Hematopoietic multipotent progenitor cell treated with erythropoietin and hydrocortisone succinate and interleukin-3 and kit ligand, for 17 days (in vitro differentiated cells): ENCODE measurements around the gene PNLIPRP3.
"Not testable (repeated sequence)": the region's sequence is repeated elsewhere in the genome, so short reads cannot be mapped to it uniquely, and the experiment has no call there.

Experiments
- DNase-seq: peaks from one replicate; pipeline ENCODE4 v3.0.0-alpha.2; 2015; ENCODE audit warnings: low spot score

PNLIPRP3 gene

GRCh38 chr10:116427671-116428070, at the start of gene PNLIPRP3:
PNLIPRP3 (plus strand) TSS chr10:116427847; CDS start chr10:116428013, 166 bp downstream.
- DNase-seq = no peak

- DNase-seq = no peak
Observed at GRCh38 chr10:116382290-116382689, 45.4 kb upstream of the PNLIPRP3 start.

GRCh38 chr10:116385311-116385710, 42.3 kb upstream of the PNLIPRP3 start:
- no peak for DNase-seq

- DNase-seq = no peak
Observed at GRCh38 chr10:116385994-116386809, 41.4 kb upstream of the PNLIPRP3 start.

GRCh38 chr10:116393246-116393831, 34.3 kb upstream of the PNLIPRP3 start:
- not testable (repeated sequence) for DNase-seq

GRCh38 chr10:116395223-116395985, 32.2 kb upstream of the PNLIPRP3 start:
- no peak for DNase-seq

GRCh38 chr10:116398224-116398623, 29.4 kb upstream of the PNLIPRP3 start:
- DNase-seq = no peak

GRCh38 chr10:116402858-116403257, 24.8 kb upstream of the PNLIPRP3 start:
- DNase-seq = no peak

- no peak for DNase-seq
Observed at GRCh38 chr10:116403740-116404250, 23.9 kb upstream of the PNLIPRP3 start.

- DNase-seq = no peak
Observed at GRCh38 chr10:116408719-116409118, 18.9 kb upstream of the PNLIPRP3 start.

GRCh38 chr10:116410351-116410750, 17.3 kb upstream of the PNLIPRP3 start:
- DNase-seq = no peak

GRCh38 chr10:116417821-116418220, 9.8 kb upstream of the PNLIPRP3 start:
- no peak for DNase-seq

- DNase-seq = no peak
Observed at GRCh38 chr10:116418389-116418788, 9.3 kb upstream of the PNLIPRP3 start.

- DNase-seq = no peak
Observed at GRCh38 chr10:116421815-116422214, 5.8 kb upstream of the PNLIPRP3 start.

- no peak for DNase-seq
Observed at GRCh38 chr10:116429288-116429977, 1.8 kb downstream of the PNLIPRP3 start.

GRCh38 chr10:116430288-116430687, 2.6 kb downstream of the PNLIPRP3 start:
- DNase-seq = no peak

GRCh38 chr10:116431598-116431997, 4.0 kb downstream of the PNLIPRP3 start:
- no peak for DNase-seq

GRCh38 chr10:116437076-116437692, 9.5 kb downstream of the PNLIPRP3 start:
- DNase-seq = no peak

GRCh38 chr10:116440330-116441030, 12.8 kb downstream of the PNLIPRP3 start:
- no peak for DNase-seq

GRCh38 chr10:116444527-116445142, 17.0 kb downstream of the PNLIPRP3 start:
- peak; percentile 24 for DNase-seq
